AG10803 (cell line): ENCODE data around the gene SLC22A7.

ENCODE experiments used
- DNase-seq: peaks from one replicate; pipeline ENCODE4 v3.0.0; 2010; ENCODE audit warnings: low read depth
- H3K4me3 ChIP-seq: 2 replicates; pipeline ENCODE4 v1.5.1; 2011; ENCODE audit warnings: mild to moderate bottlenecking, low read length, control low read depth
- TF ChIP-seq, protein P1 (sequence below): conservative IDR thresholded peaks from 2 replicates; pipeline ENCODE4 v1.5.1; 2011; ENCODE audit warnings: mild to moderate bottlenecking, low read length, control low read depth, inconsistent platforms

Gene SLC22A7

DNA sequence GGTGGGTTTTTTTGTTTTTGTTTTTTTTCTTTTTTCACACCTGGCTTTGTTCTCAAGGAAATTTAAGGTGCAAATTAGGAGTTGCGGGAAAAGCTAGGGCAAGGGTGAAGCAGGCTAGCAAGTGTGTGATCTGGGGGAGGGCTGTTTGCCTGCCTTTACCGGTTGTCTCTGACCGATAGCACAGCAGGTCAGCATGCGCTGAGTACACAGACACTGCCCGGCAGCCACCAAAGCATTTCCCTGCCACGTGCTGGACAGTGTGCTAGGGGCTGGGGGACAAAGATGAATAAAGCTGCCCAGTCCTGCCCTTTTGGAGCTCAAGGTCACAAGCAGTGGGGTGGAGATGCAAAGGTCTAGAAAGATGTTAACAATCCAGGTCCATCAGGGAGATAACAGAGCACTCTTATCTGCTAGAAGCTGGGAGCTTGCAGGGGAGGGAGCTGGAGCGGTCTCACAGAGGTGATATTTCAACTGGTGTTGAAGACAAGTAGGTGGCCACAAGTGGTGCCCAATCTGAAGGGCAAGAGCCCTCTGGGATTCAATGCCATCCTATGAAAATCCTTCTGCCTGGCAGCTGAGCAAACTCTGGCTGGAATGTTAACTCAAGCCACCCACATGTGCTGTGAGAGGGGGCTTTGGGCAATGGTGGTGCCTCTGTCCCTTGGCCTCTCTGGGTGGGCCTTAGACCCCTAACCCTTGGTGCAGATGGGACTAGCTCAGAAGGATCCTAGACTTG lies 30.3 kb upstream of the SLC22A7 start:
- no peak for DNase-seq
- TF ChIP-seq, protein P1, sequence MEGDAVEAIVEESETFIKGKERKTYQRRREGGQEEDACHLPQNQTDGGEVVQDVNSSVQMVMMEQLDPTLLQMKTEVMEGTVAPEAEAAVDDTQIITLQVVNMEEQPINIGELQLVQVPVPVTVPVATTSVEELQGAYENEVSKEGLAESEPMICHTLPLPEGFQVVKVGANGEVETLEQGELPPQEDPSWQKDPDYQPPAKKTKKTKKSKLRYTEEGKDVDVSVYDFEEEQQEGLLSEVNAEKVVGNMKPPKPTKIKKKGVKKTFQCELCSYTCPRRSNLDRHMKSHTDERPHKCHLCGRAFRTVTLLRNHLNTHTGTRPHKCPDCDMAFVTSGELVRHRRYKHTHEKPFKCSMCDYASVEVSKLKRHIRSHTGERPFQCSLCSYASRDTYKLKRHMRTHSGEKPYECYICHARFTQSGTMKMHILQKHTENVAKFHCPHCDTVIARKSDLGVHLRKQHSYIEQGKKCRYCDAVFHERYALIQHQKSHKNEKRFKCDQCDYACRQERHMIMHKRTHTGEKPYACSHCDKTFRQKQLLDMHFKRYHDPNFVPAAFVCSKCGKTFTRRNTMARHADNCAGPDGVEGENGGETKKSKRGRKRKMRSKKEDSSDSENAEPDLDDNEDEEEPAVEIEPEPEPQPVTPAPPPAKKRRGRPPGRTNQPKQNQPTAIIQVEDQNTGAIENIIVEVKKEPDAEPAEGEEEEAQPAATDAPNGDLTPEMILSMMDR = no peak

DNA sequence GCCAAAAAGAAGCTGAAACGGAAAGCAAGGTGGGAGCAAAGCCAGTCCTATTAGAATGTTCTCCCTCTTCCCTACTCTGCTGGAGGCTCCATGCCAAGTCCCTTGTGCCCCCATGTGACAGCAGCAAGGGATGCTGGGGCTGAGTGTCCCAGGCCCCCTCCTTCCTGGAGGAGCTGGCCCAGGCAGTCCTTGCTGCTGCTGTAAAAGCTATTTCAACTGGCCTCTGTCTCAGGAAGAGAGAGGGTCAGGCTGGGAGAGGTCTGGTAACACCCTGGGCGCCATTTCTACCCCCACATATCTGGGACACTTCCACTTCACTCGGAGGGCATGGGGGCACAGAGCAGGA lies 29.7 kb upstream of the SLC22A7 start:
- no peak overlapping the region for H3K4me3 ChIP-seq
- no peak for DNase-seq
- TF ChIP-seq, protein P1 = no peak

More for the DNA sequence above, 30.3 kb upstream of the SLC22A7 start:
- no peak overlapping the region for H3K4me3 ChIP-seq

DNA sequence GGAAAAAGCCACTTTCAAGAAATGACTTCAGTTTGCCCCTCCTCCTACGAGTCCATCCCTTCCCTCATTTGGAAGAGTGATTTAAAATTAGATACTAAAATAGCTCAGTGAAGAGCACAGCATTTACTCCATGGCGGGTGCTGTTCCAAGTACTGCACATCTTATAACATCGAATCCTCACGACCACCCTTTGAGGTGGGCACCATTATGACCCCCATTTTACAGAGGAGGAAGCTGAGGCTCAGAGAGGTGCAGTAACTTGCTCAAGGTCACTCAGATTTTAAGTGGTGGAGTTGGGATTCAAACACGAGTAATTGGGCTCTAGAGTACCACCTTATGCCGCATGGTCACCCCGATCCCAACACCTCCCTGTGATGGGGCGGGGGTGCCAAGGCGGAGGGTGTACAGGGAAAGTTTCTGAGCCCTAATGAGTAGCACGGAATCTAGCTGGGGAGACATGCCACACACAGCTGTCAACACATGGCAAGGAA lies 29.2 kb upstream of the SLC22A7 start:
- no peak overlapping the region for H3K4me3 ChIP-seq
- TF ChIP-seq, protein P1 = no peak
- no peak for DNase-seq

DNA sequence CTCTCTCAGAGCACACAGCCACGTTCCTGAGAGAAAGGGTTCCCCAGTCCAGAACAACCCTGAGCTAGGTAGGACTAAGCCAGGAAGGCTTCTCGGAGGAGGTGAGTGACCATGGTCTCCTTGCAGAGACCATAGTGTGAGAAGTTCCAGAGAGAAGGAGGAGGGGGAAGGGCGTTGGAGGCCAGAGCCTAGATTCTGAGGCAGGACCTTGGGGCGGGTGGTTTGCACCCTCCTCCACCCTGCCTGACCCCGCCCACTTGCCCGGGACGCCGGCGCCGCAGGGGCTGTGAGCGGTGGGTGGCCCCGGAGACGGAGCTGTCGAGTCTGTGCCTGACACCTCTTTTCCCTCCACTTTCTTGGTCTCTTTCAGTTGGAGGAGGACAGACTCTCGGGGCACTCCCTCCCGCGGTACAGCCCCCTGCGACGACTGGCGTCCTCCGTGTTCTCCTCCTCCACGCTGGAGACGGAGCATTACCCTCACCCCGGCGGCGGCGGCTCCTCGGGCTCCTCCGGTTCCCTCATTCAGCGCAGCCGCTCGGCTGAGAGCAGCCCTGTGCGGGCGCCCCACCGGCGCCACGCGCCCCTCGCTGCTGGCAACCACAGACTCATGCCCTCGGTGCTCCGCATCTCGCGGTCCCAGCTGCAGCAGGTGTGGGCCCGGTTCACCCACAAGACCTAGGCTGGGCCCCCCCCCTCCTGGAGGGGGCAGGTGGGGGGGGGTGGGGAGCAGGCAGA lies 28.6 kb upstream of the SLC22A7 start:
- TF ChIP-seq, protein P1 = no peak
- DNase-seq = no peak
- H3K4me3 ChIP-seq = peak overlapping the region; percentile 42

DNA sequence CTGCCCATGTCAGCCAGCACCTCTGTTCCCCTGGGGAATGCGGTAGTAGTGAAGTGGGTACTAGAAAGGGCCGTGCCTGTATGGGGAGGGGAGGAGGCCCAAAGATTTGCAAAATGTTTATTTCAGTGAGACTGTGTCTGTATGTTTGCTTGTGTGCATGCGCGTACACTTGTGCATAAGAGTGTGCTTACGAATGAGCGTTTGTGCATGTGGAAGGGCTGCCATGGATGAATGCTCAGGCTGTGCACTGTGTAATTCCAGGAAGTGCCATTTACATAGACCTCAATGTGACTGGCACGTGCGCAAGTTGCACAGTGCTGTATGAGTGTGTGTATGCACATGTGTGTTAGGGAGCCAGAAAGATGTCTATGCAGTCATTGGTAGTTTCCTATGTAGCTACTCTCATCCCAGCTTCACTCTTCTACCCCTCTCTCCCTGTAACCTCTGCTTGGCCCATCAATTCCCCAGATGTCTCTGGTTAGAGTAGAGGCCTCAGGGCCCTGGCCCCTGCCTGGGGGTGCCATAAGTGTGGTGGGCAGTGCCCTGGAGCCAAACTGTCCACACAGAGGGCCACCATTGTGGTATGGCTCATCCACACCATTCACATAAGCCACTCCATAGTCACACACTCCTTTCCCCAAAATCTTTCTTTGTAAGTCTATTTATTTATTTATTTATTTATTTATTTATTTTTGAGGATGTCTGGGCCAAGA lies 26.8 kb upstream of the SLC22A7 start:
- no peak for DNase-seq
- TF ChIP-seq, protein P1 = no peak
- H3K4me3 ChIP-seq = no peak overlapping the region

DNA sequence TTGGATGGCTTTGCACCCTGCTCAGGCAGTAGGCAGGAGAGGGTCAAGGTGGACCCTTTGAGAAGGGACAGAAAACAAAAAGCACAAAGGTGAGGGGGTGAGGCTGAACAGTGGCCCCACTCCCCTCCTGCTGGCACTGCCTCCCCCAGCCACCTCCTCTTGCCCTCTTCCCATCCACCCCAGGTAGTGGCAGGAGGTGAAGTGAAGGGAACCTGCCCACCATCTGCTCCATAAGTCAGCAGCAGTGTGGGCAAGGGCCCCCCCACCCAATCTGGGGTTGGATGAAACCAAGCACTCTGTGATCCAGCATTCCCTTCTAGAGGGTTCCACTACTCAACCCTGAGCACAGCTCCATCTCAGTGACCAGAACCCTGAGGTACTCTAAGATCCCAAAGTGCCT lies 26.1 kb upstream of the SLC22A7 start:
- TF ChIP-seq, protein P1 = no peak
- DNase-seq = no peak
- H3K4me3 ChIP-seq = no peak overlapping the region
